ENCODE measurements around the gene DDX24. TPM values are rescaled to one million over a fixed set of nuclear protein-coding genes. Genes with fewer than 3 reads are reported as not detected.

DDX24 gene
- total RNA-seq: 91.5 and 96.1 TPM in 2 replicates

GRCh38 chr14:94080621-94081385 lies at the start of gene DDX24, which contains the start of gene IFI27L1:
Gene DDX24 (minus strand): TSS chr14:94081202. CDS start chr14:94079742, 1,460 bp downstream.
Gene IFI27L1 (plus strand): TSS chr14:94081310. CDS start chr14:94096938, 15,628 bp downstream.

GRCh38 chr14:94129111-94129757 lies 48.2 kb upstream of the DDX24 start, which contains the start of gene IFI27L2:
Gene IFI27L2 (minus strand): TSS chr14:94129604. CDS start chr14:94129564, 40 bp downstream.

GRCh38 chr14:94110552-94111181 lies 29.7 kb upstream of the DDX24 start, which contains the start of gene IFI27:
Gene IFI27 (plus strand): TSS chr14:94110736.

GRCh38 chr14:94026173-94026888 lies 54.7 kb downstream of the DDX24 start, which contains the start of gene OTUB2:
Gene OTUB2 (plus strand): TSS chr14:94026340. CDS start chr14:94026538, 198 bp downstream.

Other genes with a start within 250 kb of the DDX24 start
- gene FAM181A, start 153.9 kb downstream of the DDX24 start, total RNA-seq: not detected in 2 replicates
- not detected in 2 replicates for gene ASB2, start 104.6 kb downstream of the DDX24 start, total RNA-seq
- not detected in 2 replicates for gene CCDC197, start 83.9 kb downstream of the DDX24 start, total RNA-seq
- 1.5 and 2.3 TPM in 2 replicates for gene OTUB2, start 54.9 kb downstream of the DDX24 start, total RNA-seq
- 11.3 and 17.3 TPM in 2 replicates for gene IFI27L1, start 108 bp upstream of the DDX24 start, total RNA-seq
- 15.2 and 16.2 TPM in 2 replicates for gene IFI27, start 29.5 kb upstream of the DDX24 start, total RNA-seq
- gene IFI27L2, start 48.4 kb upstream of the DDX24 start, total RNA-seq: 81.6 and 102 TPM in 2 replicates
- gene PPP4R4, start 93.1 kb upstream of the DDX24 start, total RNA-seq: not detected in 2 replicates
- not detected in 2 replicates for gene SERPINA10, start 212.1 kb upstream of the DDX24 start, total RNA-seq
- gene SERPINA6, start 242.1 kb upstream of the DDX24 start, total RNA-seq: not detected in 2 replicates

Measured in cardiac atrium fibroblast (primary cell).